Activated CD4-positive, alpha-beta T cell treated with anti-CD3 and anti-CD28 coated beads for 36 hours (primary cell): ENCODE measurements around the gene PRRC2A. TPM values are rescaled to one million over a fixed set of nuclear protein-coding genes. Genes with fewer than 3 reads are reported as not detected.

Experiments used
- ATAC-seq: fragments of 200-7000 bp; cut with Tn5 transposase; one replicate; pipeline ENCODE4 v1.10.0; 2021; ENCODE audit warnings: mild to moderate bottlenecking, moderate library complexity
- CTCF ChIA-PET: fragments of 350-600 bp; sonication (Branson Sonifier 250); formaldehyde crosslinking; loops from one replicate; lab custom pipeline; 2021; ENCODE audit warnings: antibody characterized with exemption; lab: Charles Lee
- POLR2A ChIA-PET: fragments of 350-600 bp; sonication (Branson Sonifier 250); formaldehyde crosslinking; loops from one replicate; lab custom pipeline; 2021; ENCODE audit warnings: antibody characterized with exemption, inconsistent platforms; lab: Charles Lee
- DNase-seq: peaks from one replicate; pipeline ENCODE4 v3.0.0-alpha.2; 2020
- H3K27ac Mint-ChIP-seq: one replicate; pipeline ENCODE4 v1.8.0; 2021; ENCODE audit warnings: mixed read lengths
- H3K27me3 Mint-ChIP-seq: one replicate; pipeline ENCODE4 v1.8.0; 2021; ENCODE audit warnings: mixed read lengths
- H3K36me3 Mint-ChIP-seq: one replicate; pipeline ENCODE4 v1.8.0; 2021; ENCODE audit warnings: low read depth, mixed read lengths
- H3K4me1 Mint-ChIP-seq: one replicate; pipeline ENCODE4 v1.8.0; 2021; ENCODE audit warnings: mixed read lengths
- H3K4me3 Mint-ChIP-seq: one replicate; pipeline ENCODE4 v1.8.0; 2021; ENCODE audit warnings: mild to moderate bottlenecking, moderate library complexity, mixed read lengths
- H3K9me3 Mint-ChIP-seq: one replicate; pipeline ENCODE4 v1.8.0; 2021; ENCODE audit warnings: low read depth, mixed read lengths
- intact Hi-C, 2 experiments: fragments of 100-400 bp; cut with DNase I in 1 of 2; cut with micrococcal nuclease in 1 of 2; formaldehyde crosslinking; loops; one replicate each; pipeline versions ENCODE4 v1.14.2 to v1.15.1; 2022 to 2024; cut with DNase I, micrococcal nuclease
- total RNA-seq, 2 experiments: library from RNA; stranded (reverse); gene quantifications; one replicate each; pipeline ENCODE4 v1.2.3, GENCODE V29; 2021

PRRC2A gene
- total RNA-seq, 2 experiments from 2014 or later: 255 to 280 TPM

- H3K27me3 Mint-ChIP-seq: no peaks in the 10 kb centered on the region
- CTCF ChIA-PET: interaction anchor here (0.6 to 2.6 kb wide), 11 partner anchors 10 to 170 kb away, joined by 3 to 16 read pairs (median 4); partner anchors contain the start of genes ATP6V1G2, BAG6 and MICB
- intact Hi-C loops: loop anchor here (1.0 to 10.0 kb wide), 5 partner anchors 8 to 1544 kb away; partner anchors contain the start of genes BAG6 (in 2 of the 2), HSD17B8 (in 1 of the 2), MICA (in 1 of the 2) and MRPS18B (in 1 of the 2)
- POLR2A ChIA-PET: interaction anchor here (0.9 to 2.3 kb wide), 2 partner anchors 8 to 119 kb away, joined by 3 to 12 read pairs; partner anchors contain the start of genes BAG6 and DDX39B
- H3K36me3 Mint-ChIP-seq: peaks cover 44% of the 10 kb centered on the region
- peak; percentile 48 for ATAC-seq
- H3K9me3 Mint-ChIP-seq: no peaks in the 10 kb centered on the region
- peak within 1 kb of the TSS; percentile 93 for H3K27ac Mint-ChIP-seq
- peak; percentile 86 for DNase-seq
- H3K4me3 Mint-ChIP-seq: peak within 1 kb of the TSS; percentile 88
- peaks cover 64% of the 10 kb centered on the region for H3K4me1 Mint-ChIP-seq
Observed at GRCh38 chr6:31660381-31661261, 40.1 kb downstream of the PRRC2A start, which contains the start of gene C6orf47. Gene C6orf47 (minus strand): TSS chr6:31660778. CDS start chr6:31659947, 831 bp downstream.

- ATAC-seq (no peak), DNase-seq (no peak)
- no peaks in the 10 kb centered on the region for H3K27me3 Mint-ChIP-seq
- peaks cover 70% of the 10 kb centered on the region for H3K4me1 Mint-ChIP-seq
- peak overlapping the region; percentile 83 for H3K27ac Mint-ChIP-seq
- ChIA-PET CTCF (interaction anchor here (0.6 to 2.6 kb wide), 11 partner anchors 11 to 1395 kb away, joined by 3 to 16 read pairs (median 4); partner anchors contain the start of genes ATP6V1G2, BAG6 and MICB), POLR2A (interaction anchor here (0.6 to 2.3 kb wide), 4 partner anchors 9 to 517 kb away, joined by 3 to 12 read pairs (median 3); partner anchors contain the start of genes BAG6 and DDX39B)
- peak overlapping the region; percentile 88 for H3K4me3 Mint-ChIP-seq
- H3K36me3 Mint-ChIP-seq: peaks cover 52% of the 10 kb centered on the region
- H3K9me3 Mint-ChIP-seq: no peaks in the 10 kb centered on the region
- intact Hi-C loops: loop anchor here (2.0 to 10.0 kb wide), 4 partner anchors 41 to 1543 kb away; partner anchors contain the start of genes HSD17B8 (in 1 of the 2), MICA (in 1 of the 2), MRPS18B (in 1 of the 2) and PPP1R10 (in 1 of the 2)
Observed at GRCh38 chr6:31661262-31662123, 41.0 kb downstream of the PRRC2A start.

GRCh38 chr6:31662124-31662723, 41.7 kb downstream of the PRRC2A start:
- peaks cover 75% of the 10 kb centered on the region for H3K4me1 Mint-ChIP-seq
- no peaks in the 10 kb centered on the region for H3K27me3 Mint-ChIP-seq
- H3K9me3 Mint-ChIP-seq: no peaks in the 10 kb centered on the region
- peak overlapping the region; percentile 31 for H3K4me3 Mint-ChIP-seq
- intact Hi-C loops: loop anchor here (5.0 to 10.0 kb wide), 3 partner anchors 260 to 1543 kb away; partner anchors contain the start of genes HSD17B8 (in 1 of the 2), MICA (in 1 of the 2), MRPS18B (in 1 of the 2) and PPP1R10 (in 1 of the 2)
- peak overlapping the region; percentile 53 for H3K27ac Mint-ChIP-seq
- DNase-seq: no peak
- H3K36me3 Mint-ChIP-seq: peaks cover 59% of the 10 kb centered on the region
- POLR2A ChIA-PET: interaction anchor here (0.6 to 2.3 kb wide), 4 partner anchors 10 to 517 kb away, joined by 3 to 12 read pairs (median 3); partner anchors contain the start of gene BAG6
- CTCF ChIA-PET: interaction anchor here (0.6 to 2.6 kb wide), 5 partner anchors 12 to 1395 kb away, joined by 3 to 16 read pairs (median 3); partner anchors contain the start of gene BAG6
- no peak for ATAC-seq

GRCh38 chr6:31663126-31663960, 42.8 kb downstream of the PRRC2A start:
- Mint-ChIP-seq H3K27me3 (no peaks in the 10 kb centered on the region), H3K4me1 (peaks cover 76% of the 10 kb centered on the region), H3K36me3 (peaks cover 67% of the 10 kb centered on the region), H3K4me3 (peak overlapping the region; percentile 99), H3K27ac (peak overlapping the region; percentile 99), H3K9me3 (no peaks in the 10 kb centered on the region)
- CTCF ChIA-PET: interaction anchor here (1.5 to 2.6 kb wide), 2 partner anchors 10 to 65 kb away, joined by 5 to 39 read pairs; partner anchors contain the start of genes APOM and BAG6
- intact Hi-C loops: loop anchor here (5.0 to 10.0 kb wide), 3 partner anchors 261 to 1541 kb away; partner anchors contain the start of genes HSD17B8 (in 1 of the 2), MICA (in 1 of the 2), MRPS18B (in 1 of the 2) and PPP1R10 (in 1 of the 2)
- DNase-seq (no peak), ATAC-seq (no peak)
- POLR2A ChIA-PET: interaction anchor here (0.8 to 3.5 kb wide), 13 partner anchors 10 to 532 kb away, joined by 3 to 72 read pairs (median 4); partner anchors contain the start of genes ABHD16A, APOM, ATP6V1G2 and BAG6

- H3K36me3 Mint-ChIP-seq: peaks cover 74% of the 10 kb centered on the region
- peak overlapping the region; percentile 99 for H3K4me3 Mint-ChIP-seq
- ChIA-PET CTCF (interaction anchor here (0.7 to 2.6 kb wide), 4 partner anchors 10 to 163 kb away, joined by 3 to 39 read pairs (median 4); partner anchors contain the start of genes APOM, BAG6 and HSPA1B), POLR2A (interaction anchor here (0.6 to 3.5 kb wide), 25 partner anchors 11 to 1049 kb away, joined by 3 to 72 read pairs (median 4); partner anchors contain the start of genes ABHD16A, APOM, ATP6V1G2 and BAG6)
- intact Hi-C loops: loop anchor here (2.0 to 10.0 kb wide), 5 partner anchors 39 to 1541 kb away; partner anchors contain the start of genes ABHD16A (in 1 of the 2), HSD17B8 (in 1 of the 2), MICA (in 1 of the 2) and MRPS18B (in 1 of the 2)
- H3K27me3 Mint-ChIP-seq: no peaks in the 10 kb centered on the region
- DNase-seq: peak; percentile 30
- ATAC-seq: no peak
- H3K4me1 Mint-ChIP-seq: peaks cover 76% of the 10 kb centered on the region
- H3K27ac Mint-ChIP-seq: peak overlapping the region; percentile 99
- no peaks in the 10 kb centered on the region for H3K9me3 Mint-ChIP-seq
Observed at GRCh38 chr6:31663961-31664789, 43.7 kb downstream of the PRRC2A start.

- peaks cover 77% of the 10 kb centered on the region for H3K36me3 Mint-ChIP-seq
- DNase-seq (peak; percentile 94), ATAC-seq (peak; percentile 32)
- H3K27ac Mint-ChIP-seq: peak within 1 kb of the TSS; percentile 99
- H3K27me3 Mint-ChIP-seq: no peaks in the 10 kb centered on the region
- peaks cover 68% of the 10 kb centered on the region for H3K4me1 Mint-ChIP-seq
- ChIA-PET CTCF (interaction anchor here (0.7 to 2.6 kb wide), 4 partner anchors 11 to 198 kb away, joined by 3 to 39 read pairs (median 5); partner anchors contain the start of genes APOM, BAG6, HSPA1B and NEU1), POLR2A (interaction anchor here (0.5 to 3.5 kb wide), 23 partner anchors 12 to 1307 kb away, joined by 3 to 72 read pairs (median 4); partner anchors contain the start of genes ABHD16A, APOM, ATP6V1G2 and BAG6)
- intact Hi-C loops: loop anchor here (1.0 to 10.0 kb wide), 23 partner anchors 13 to 1540 kb away; partner anchors contain the start of genes ABHD16A (in 2 of the 2), BAG6 (in 2 of the 2), PRRC2A (in 2 of the 2) and DDX39B (in 1 of the 2)
- H3K9me3 Mint-ChIP-seq: no peaks in the 10 kb centered on the region
- H3K4me3 Mint-ChIP-seq: peak within 1 kb of the TSS; percentile 99
Observed at GRCh38 chr6:31664790-31665500, 44.4 kb downstream of the PRRC2A start, which contains the start of gene GPANK1. Gene GPANK1 (minus strand): TSS chr6:31664997. CDS start chr6:31664478, 519 bp downstream.

- ChIA-PET CTCF (interaction anchor here (1.0 to 2.6 kb wide), 3 partner anchors 11 to 197 kb away, joined by 3 to 39 read pairs (median 6); partner anchors contain the start of genes APOM, BAG6 and NEU1), POLR2A (interaction anchor here (0.5 to 3.5 kb wide), 13 partner anchors 13 to 1306 kb away, joined by 3 to 72 read pairs (median 4); partner anchors contain the start of genes ABHD16A, APOM, BAG6 and CLIC1)
- Mint-ChIP-seq H3K27ac (peak within 1 kb of the TSS; percentile 99), H3K4me3 (peak within 1 kb of the TSS; percentile 99), H3K4me1 (peaks cover 66% of the 10 kb centered on the region), H3K9me3 (no peaks in the 10 kb centered on the region), H3K36me3 (peaks cover 83% of the 10 kb centered on the region), H3K27me3 (no peaks in the 10 kb centered on the region)
- DNase-seq (peak; percentile 99), ATAC-seq (peak; percentile 89)
- intact Hi-C loops: loop anchor here (1.0 to 10.0 kb wide), 22 partner anchors 13 to 1539 kb away; partner anchors contain the start of genes ABHD16A (in 2 of the 2), BAG6 (in 2 of the 2), PRRC2A (in 2 of the 2) and DDX39B (in 1 of the 2)
Observed at GRCh38 chr6:31665501-31666336, 45.2 kb downstream of the PRRC2A start, which contains the start of gene CSNK2B. Gene CSNK2B (plus strand): TSS chr6:31666080. CDS start chr6:31666832, 752 bp downstream.
